ENCODE data around the gene FRAS1.

- TF ChIP-seq CTCF (IDR thresholded peaks at IDR 0.05) (no peak), POLR2AphosphoS5 (IDR thresholded peaks at IDR 0.05) (no peak)
These were observed 88.5 kb downstream of the FRAS1 start for GRCh38 chr4:78145622-78146021.

Data from prostate gland (tissue), 2 donors.